ENCODE measurements around the gene PCNT.
A peak's percentile ranks its signal among the peaks of the same experiment; 100 is the strongest.

PCNT gene

DNA sequence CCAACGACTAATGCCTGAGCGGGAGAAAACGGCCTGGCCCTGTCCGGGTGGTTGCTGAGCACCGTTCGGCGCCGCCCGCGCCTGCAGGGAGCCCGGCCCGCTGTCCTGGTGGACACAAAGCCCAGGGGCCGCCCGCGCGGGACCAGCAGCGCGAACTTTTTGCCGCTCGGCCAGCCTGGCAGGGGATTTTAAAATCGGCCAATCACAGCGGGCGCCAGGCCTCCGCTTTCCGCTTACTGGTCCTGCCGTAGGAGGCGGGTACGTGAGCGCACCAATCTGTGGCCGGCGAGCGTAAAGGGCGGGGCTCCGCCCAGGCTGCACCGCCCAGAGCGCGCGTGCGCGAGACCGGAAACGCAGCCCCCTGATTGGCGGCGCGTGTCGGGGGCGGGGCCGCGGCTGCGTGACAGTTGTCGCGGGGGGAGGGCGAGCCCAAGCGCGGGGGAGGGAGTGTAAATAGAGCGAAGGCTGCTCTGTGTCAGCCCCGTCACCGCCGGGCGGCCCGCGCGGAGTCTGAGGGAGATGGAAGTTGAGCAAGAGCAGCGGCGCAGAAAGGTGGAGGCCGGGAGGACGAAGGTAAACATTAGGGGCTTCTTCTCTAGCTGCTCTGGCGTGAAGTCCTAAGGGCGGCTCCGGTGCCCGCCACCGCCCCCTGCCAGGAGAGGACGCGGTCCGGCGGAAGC is at the start of gene PCNT, which contains the start of gene C21orf58 (continued):
- TF ChIP-seq, protein P1, sequence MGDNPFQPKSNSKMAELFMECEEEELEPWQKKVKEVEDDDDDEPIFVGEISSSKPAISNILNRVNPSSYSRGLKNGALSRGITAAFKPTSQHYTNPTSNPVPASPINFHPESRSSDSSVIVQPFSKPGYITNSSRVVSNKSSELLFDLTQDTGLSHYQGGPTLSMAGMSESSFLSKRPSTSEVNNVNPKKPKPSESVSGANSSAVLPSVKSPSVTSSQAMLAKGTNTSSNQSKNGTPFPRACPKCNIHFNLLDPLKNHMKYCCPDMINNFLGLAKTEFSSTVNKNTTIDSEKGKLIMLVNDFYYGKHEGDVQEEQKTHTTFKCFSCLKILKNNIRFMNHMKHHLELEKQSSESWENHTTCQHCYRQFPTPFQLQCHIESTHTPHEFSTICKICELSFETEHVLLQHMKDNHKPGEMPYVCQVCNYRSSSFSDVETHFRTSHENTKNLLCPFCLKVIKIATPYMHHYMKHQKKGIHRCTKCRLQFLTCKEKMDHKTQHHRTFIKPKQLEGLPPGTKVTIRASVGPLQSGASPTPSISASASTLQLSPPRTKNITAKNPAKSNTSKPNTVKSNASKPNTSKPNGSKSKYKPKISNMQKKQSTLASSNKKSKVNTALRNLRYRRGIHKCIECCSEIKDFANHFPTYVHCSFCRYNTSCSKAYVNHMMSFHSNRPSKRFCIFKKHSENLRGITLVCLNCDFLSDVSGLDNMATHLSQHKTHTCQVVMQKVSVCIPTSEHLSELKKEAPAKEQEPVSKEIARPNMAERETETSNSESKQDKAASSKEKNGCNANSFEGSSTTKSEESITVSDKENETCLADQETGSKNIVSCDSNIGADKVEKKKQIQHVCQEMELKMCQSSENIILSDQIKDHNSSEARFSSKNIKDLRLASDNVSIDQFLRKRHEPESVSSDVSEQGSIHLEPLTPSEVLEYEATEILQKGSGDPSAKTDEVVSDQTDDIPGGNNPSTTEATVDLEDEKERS (tag by site-specific recombination; IDR thresholded peaks at IDR 0.05) = no peak
- TF ChIP-seq ZNF133 (tag by site-specific recombination; IDR thresholded peaks at IDR 0.05) (no peak), ZNF610 (tag by site-specific recombination; IDR thresholded peaks at IDR 0.05; ENCODE audit: borderline replicate concordance) (peak; percentile 68), ZNF140 (tag by site-specific recombination; IDR thresholded peaks at IDR 0.05) (no peak; the same call in 1 of the 2 replicates), ZNF623 (tag by site-specific recombination; IDR thresholded peaks at IDR 0.05) (peak; percentile 32), ZNF707 (tag by site-specific recombination; IDR thresholded peaks at IDR 0.05) (no peak), ZFHX2 (tag by site-specific recombination; conservative IDR thresholded peaks at IDR 0.05) (peak; percentile 94), ZNF558 (tag by site-specific recombination; IDR thresholded peaks at IDR 0.05) (no peak), OSR2 (tag by site-specific recombination; IDR thresholded peaks at IDR 0.05) (peak; percentile 38; the same call in 1 of the 2 replicates), ZNF777 (tag by site-specific recombination; IDR thresholded peaks at IDR 0.05; ENCODE audit: borderline replicate concordance) (no peak), ZNF341 (tag by site-specific recombination; IDR thresholded peaks at IDR 0.05; ENCODE audit: low read depth) (peak; percentile 83), ZNF510 (tag by site-specific recombination; IDR thresholded peaks at IDR 0.05; ENCODE audit: insufficient replicate concordance) (no peak), ZFP41 (tag by site-specific recombination; IDR thresholded peaks at IDR 0.05; ENCODE audit: borderline replicate concordance) (no peak), ZNF2 (tag by site-specific recombination; IDR thresholded peaks at IDR 0.05) (0 out of 2 replicates have a peak, but pooled peaks have one; percentile 9), ZNF433 (tag by site-specific recombination; IDR thresholded peaks at IDR 0.05; ENCODE audit: low read depth) (no peak), ZNF391 (tag by site-specific recombination; IDR thresholded peaks at IDR 0.05; ENCODE audit: borderline replicate concordance, low read depth) (no peak), ZNF701 (tag by site-specific recombination; IDR thresholded peaks at IDR 0.05) (no peak), GFI1B (tag by site-specific recombination; IDR thresholded peaks at IDR 0.05) (peak; percentile 30; the same call in 1 of the 2 replicates), YY1 (tag by site-specific recombination; IDR thresholded peaks at IDR 0.05) (peak; percentile 96; the same call in 1 of the 2 replicates), KLF10 (tag by site-specific recombination; IDR thresholded peaks at IDR 0.05) (peak; percentile 97), ZNF311 (tag by site-specific recombination; IDR thresholded peaks at IDR 0.05; ENCODE audit: borderline replicate concordance) (no peak), FEZF1 (tag by site-specific recombination; IDR thresholded peaks at IDR 0.05) (no peak), KLF8 (tag by site-specific recombination; IDR thresholded peaks at IDR 0.05) (peak; percentile 97), ZNF555 (tag by site-specific recombination; conservative IDR thresholded peaks at IDR 0.05) (no peak), HOXA7 (CRISPR knock-in tag; IDR thresholded peaks at IDR 0.05; ENCODE audit: borderline replicate concordance) (no peak), IKZF3 (tag by site-specific recombination; IDR thresholded peaks at IDR 0.05) (no peak), ZNF157 (tag by site-specific recombination; IDR thresholded peaks at IDR 0.05) (no peak), ZNF23 (tag by site-specific recombination; IDR thresholded peaks at IDR 0.05; ENCODE audit: borderline replicate concordance) (no peak), RBAK (tag by site-specific recombination; IDR thresholded peaks at IDR 0.05) (no peak)
- TF ChIP-seq, protein P2, sequence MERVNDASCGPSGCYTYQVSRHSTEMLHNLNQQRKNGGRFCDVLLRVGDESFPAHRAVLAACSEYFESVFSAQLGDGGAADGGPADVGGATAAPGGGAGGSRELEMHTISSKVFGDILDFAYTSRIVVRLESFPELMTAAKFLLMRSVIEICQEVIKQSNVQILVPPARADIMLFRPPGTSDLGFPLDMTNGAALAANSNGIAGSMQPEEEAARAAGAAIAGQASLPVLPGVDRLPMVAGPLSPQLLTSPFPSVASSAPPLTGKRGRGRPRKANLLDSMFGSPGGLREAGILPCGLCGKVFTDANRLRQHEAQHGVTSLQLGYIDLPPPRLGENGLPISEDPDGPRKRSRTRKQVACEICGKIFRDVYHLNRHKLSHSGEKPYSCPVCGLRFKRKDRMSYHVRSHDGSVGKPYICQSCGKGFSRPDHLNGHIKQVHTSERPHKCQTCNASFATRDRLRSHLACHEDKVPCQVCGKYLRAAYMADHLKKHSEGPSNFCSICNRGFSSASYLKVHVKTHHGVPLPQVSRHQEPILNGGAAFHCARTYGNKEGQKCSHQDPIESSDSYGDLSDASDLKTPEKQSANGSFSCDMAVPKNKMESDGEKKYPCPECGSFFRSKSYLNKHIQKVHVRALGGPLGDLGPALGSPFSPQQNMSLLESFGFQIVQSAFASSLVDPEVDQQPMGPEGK (tag by site-specific recombination; IDR thresholded peaks at IDR 0.05) = peak; percentile 99
- TF ChIP-seq, protein P3, sequence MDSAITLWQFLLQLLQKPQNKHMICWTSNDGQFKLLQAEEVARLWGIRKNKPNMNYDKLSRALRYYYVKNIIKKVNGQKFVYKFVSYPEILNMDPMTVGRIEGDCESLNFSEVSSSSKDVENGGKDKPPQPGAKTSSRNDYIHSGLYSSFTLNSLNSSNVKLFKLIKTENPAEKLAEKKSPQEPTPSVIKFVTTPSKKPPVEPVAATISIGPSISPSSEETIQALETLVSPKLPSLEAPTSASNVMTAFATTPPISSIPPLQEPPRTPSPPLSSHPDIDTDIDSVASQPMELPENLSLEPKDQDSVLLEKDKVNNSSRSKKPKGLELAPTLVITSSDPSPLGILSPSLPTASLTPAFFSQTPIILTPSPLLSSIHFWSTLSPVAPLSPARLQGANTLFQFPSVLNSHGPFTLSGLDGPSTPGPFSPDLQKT (IDR thresholded peaks at IDR 0.05; ENCODE audit: borderline replicate concordance, low read depth, low read length) = no peak
- TF ChIP-seq, protein P4, sequence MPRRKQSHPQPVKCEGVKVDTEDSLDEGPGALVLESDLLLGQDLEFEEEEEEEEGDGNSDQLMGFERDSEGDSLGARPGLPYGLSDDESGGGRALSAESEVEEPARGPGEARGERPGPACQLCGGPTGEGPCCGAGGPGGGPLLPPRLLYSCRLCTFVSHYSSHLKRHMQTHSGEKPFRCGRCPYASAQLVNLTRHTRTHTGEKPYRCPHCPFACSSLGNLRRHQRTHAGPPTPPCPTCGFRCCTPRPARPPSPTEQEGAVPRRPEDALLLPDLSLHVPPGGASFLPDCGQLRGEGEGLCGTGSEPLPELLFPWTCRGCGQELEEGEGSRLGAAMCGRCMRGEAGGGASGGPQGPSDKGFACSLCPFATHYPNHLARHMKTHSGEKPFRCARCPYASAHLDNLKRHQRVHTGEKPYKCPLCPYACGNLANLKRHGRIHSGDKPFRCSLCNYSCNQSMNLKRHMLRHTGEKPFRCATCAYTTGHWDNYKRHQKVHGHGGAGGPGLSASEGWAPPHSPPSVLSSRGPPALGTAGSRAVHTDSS (tag by site-specific recombination; IDR thresholded peaks at IDR 0.05) = 0 out of 2 replicates have a peak, but pooled peaks have one; percentile 10

Measured in HEK293 (cell line).